Right ventricle myocardium inferior (tissue), 1 donor: ENCODE measurements around the gene SMPDL3B. TPM values are rescaled to one million over a fixed set of nuclear protein-coding genes. Genes with fewer than 3 reads are reported as not detected.

Experiments used
- ATAC-seq: fragments of 200-7000 bp; cut with Tn5 transposase; one replicate; pipeline ENCODE4 v1.9.1; 2020; ENCODE audit warnings: mild to moderate bottlenecking, moderate library complexity
- DNase-seq: peaks from one replicate; pipeline ENCODE4 v3.0.0; 2021; ENCODE audit errors: missing footprints
- intact Hi-C: fragments of 100-400 bp; cut with DNase I; formaldehyde crosslinking; loops from one replicate; pipeline ENCODE4 v1.11.0; 2022
- total RNA-seq: library from RNA; stranded (reverse); fragmentation: NEBNext Ultra II Directional; extraction: Animal tissue kit (Norgen Biotek cat#: 25700); gene quantifications from one replicate; pipeline ENCODE4 v1.2.1, GENCODE V29; 2021
- donor health status: DM: no; HTN: yes; CAD: no; lungs with severe emphysema.

The SMPDL3B gene
- total RNA-seq, 1 donor from 2014 or later = not detected

DNA sequence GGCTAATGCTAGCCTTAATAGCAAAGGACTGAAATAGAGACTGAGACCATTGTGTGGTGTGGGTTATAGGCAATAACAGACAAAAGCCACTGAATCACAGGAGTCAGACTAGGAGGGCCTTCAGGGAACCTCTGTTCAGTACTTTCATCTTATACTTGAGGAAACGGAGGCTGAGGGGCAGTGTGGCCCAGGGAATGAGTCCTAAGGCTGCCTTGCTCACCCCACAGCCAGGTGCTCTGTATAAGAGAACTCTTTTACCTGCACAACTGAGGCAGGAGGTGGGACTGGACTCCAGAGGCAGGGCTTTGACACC lies 2.7 kb downstream of the SMPDL3B start:
- DNase-seq = no peak
- no peak for ATAC-seq
- intact Hi-C loops = no loop called here

DNA sequence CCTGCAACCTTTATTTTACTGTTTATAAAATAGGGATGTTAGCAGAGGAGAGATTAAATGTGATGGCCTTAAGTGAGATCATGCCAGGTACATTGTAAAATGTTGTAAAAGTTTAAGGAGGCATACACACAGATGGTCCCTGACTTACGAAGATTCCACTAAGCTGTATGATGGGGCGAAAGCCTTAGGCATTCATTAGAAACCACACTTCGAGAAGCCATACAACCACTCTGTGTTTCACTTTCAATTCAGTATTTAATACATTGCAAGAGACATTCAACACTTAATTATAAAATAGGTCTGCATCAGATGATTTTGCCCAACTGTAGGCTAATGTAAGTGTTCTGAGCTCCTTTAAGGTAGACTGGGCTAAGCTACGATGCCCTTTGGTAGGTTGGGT lies 3.7 kb downstream of the SMPDL3B start:
- no peak for ATAC-seq
- intact Hi-C loops = no loop called here
- no peak for DNase-seq

DNA sequence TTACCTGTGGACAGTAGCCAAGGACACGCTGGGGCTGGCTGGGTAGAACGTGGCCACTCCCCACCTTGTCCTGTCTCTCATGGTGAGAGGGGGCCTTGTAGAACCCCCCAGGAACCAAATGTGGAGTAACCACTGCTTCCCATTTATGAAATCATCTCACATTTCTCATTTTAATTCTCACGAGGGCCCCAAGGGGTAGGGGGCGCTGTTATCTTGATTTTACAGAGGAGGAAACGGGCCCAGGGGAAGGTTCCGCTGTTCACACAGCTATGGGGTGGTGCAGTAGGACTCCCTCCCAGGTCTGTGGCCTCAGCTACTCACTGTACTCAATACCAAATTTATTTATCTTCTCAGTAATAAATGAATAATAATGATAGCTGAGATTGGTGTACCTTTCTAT lies 5.5 kb downstream of the SMPDL3B start:
- no peak for ATAC-seq
- DNase-seq = peak; percentile 81

DNA sequence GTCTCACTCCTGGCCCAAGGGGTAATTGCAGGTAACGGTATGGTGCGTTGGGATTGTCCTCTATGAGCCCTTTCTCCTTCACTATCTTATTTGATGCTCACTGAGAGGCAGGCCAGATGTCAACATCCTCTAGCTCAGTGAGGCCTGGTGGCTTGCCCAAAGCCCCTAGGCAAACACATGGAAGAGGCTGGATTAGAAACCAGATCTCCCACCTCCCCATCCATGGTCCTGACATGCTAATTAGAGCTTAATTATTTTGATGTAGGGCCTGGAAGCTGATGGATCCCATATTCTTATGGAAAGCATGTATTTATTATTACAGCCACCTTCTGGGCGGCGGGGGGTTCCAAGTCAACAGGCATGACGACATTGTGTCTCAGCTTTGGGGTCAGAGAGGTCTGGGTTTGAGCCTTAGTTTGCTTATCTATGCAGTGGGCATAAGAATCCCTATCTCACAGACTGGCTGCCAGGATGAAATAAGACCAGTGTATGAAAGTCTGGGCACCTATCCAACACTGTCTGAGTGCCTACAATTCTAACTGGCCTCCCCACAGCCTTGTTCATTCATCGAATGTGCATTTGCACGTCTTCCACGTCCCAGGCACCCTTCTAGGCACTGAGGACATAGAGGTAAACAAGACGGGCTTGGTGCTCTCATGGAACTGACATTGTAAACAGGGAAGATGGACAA lies 6.2 kb downstream of the SMPDL3B start:
- DNase-seq = no peak
- intact Hi-C loops = loop anchor here (5.0 kb wide), 1 partner anchor 41 kb away; no protein-coding TSS in a partner anchor
- ATAC-seq = no peak

More for the DNA sequence above, 5.5 kb downstream of the SMPDL3B start:
- intact Hi-C loops = loop anchor here (5.0 kb wide), 1 partner anchor 42 kb away; no protein-coding TSS in a partner anchor

DNA sequence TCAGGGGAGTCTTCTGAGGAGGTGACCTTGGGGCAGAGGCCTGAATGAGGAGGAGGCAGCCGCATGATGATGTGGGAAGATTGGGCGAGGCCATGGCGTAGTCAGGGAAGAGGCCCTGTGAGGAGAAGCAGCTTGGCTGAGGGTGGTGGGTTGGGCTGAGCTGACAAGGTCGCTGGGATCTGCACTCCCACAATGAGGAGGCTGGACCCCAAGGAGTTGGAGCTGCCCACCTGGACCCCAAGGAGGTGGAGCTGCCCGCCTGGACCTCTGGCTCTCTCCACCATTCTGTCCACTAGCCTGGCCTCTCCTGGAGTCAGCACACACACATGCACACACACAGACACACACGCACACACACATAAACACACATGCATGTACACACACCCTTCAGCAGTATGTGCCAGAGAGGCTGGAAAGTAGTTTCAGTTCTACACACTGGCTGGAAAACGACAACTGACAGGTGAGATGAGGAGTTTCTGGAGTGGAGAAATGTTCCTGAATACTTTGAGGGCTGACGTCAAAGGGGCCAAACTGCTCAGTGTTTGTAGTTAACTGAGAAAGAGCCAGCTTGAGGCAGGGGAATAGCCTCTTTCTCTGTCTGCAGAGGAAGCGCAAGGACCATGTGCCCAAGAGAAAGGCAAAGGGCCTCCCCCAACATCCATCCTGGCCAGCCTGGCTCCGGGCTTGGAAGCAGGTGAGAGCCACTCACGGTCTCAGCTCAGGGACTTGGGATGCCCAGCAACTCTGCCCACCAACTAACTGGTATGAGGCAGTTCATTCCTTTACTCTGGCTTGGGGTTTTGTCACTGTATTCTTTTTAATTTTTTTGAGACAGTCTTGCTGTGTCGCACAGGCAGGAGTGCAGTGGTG lies 7.1 kb downstream of the SMPDL3B start:
- intact Hi-C loops = loop anchor here (5.0 kb wide), 1 partner anchor 40 kb away; no protein-coding TSS in a partner anchor
- ATAC-seq (no peak), DNase-seq (no peak)

DNA sequence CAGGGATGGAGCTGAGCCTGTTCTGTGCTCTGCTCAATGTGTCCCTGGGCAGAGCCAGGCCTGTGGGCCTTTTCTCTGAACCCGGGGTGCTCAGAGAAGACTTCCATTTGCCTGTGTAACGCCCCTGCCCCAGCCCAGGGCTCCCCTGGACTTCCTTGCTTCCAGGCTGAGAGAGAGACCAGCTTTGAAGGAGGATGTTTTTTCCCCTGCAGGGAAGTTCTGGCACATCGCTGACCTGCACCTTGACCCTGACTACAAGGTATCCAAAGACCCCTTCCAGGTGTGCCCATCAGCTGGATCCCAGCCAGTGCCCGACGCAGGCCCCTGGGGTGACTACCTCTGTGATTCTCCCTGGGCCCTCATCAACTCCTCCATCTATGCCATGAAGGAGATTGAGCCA lies 10.2 kb downstream of the SMPDL3B start:
- DNase-seq (no peak), ATAC-seq (no peak)
- intact Hi-C loops = no loop called here

DNA sequence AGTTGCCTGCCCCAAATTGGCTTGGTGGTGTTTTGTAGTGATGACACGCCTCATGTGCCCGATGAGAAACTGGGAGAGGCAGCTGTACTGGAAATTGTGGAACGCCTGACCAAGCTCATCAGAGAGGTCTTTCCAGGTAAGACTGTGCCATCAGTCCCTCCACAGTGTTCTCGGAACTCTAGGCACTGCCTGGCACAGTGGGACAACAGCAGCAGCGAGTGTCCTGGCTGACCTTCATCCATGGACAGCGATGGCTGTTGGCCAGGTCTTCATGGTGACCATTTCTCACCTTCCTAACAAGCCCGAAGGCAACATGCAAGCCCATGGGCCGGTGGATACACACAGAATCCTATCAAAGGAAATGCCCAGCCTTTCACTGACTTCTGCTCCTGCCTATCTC lies 14.2 kb downstream of the SMPDL3B start:
- no peak for DNase-seq
- intact Hi-C loops = no loop called here
- ATAC-seq = peak; percentile 3

DNA sequence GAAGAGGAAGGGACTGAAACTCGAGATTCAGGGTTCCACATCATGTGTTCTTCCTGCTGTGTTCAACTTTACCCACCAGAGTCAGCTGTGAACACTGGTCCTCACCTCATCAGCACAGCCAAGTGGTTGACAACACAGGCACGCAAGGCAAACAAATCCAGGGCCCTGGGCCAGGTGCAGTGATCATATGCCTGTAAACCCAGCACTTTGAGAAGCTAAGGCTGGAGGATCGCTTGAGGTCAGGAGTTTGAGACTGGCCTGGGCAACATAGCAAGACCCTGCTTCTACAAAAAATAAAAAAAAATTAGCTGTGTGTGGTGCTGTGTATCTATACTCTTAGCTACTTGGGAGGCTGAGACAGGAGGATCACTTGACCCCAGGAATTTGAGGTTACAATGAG lies 16.6 kb downstream of the SMPDL3B start:
- ATAC-seq (no peak), DNase-seq (no peak)
- intact Hi-C loops = no loop called here

DNA sequence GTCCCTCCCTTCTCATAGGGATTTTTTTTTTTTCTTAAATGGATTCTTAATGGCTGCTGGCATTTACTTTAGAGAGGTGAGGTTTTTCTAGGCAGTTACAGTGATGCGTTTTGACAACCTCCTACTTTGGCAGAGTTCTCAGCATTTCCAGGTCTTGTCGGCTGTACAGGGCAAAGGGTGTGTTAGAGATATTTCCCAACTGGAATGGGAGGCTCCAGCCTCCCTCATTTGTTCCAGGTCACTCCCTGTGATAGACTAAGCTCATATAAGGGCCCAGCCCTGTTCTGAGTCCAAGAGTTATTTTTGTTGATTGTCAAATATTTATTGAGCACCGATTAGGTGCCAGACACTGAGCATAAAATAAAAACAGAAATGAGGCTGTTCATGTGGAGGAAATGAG lies 17.3 kb downstream of the SMPDL3B start:
- intact Hi-C loops = no loop called here
- no peak for ATAC-seq
- no peak for DNase-seq

DNA sequence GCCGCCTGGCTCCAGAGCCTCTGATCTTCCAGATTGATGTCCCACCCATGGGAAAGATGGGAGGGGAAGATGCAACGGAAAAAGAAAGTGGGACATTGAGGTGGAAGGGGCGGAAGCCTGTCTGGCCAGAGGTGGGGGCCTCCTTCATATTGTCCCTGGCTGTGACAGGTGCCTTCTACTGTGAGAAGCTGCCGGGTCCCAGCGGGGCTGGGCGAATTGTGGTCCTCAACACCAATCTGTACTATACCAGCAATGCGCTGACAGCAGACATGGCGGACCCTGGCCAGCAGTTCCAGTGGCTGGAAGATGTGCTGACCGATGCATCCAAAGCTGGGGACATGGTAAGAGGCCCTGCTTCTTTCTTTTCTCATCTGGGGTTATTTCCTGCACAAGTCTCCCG lies 19.4 kb downstream of the SMPDL3B start:
- intact Hi-C loops = no loop called here
- ATAC-seq = no peak
- no peak for DNase-seq

DNA sequence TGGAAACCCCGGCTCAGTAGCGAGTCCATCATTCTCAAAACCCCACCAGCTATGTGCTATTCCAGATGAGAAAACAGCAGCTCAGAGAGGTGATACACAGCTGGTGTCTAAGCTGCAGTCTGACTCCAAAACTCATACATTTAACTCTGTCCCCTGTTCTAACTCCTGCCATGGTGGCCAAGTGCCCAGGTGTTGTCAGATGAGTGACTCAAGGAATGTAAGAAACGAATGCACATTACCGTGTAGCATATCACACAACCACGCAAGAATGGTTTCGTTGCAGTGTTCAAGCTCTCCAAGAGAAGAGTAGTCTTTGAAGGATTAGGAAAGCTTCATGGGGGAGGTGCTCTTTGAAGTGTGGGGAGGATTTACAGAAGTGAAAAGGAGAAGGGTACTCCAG lies 20.3 kb downstream of the SMPDL3B start:
- ATAC-seq = no peak
- intact Hi-C loops = no loop called here

DNA sequence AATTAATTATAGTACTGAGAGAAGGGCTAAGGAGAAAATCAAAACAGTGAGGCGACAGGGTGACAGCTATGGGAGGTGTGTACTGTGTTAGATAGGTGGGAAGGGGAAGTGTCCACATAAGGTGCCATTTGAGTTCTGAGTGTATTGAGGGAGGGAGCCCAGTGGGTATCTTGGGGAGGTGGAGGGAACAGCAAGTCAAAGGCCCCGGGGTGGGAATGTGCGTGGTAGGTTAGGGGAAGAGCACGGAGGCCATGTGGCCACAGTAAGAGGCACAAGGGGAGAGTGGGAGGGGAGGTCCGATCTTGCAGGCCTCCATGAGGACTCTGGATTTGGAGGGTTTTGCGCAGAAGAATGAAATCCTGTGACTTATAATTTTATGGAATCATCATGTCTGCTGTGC lies 22.0 kb downstream of the SMPDL3B start:
- no peak for DNase-seq
- intact Hi-C loops = no loop called here
- no peak for ATAC-seq

More for the DNA sequence above, 20.3 kb downstream of the SMPDL3B start:
- no peak for DNase-seq

DNA sequence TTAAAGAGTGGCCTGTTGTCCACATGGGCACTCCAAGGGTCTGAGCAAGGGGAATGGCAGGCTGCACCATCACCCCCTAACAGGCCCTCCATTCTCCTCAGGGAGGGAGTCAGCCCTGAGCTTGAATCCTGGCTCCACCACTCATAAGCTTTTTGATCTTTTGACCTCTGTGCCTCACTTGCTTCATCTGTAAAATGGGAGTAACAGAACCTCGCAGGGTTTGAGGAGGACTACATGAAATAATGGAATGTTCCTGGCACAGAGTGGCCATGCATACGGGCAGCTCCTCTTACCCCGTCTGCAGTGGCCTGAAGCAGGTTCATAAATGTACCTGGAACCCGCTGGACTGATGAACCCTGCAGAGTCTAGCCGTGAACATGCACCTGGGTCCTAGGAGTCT lies 22.9 kb downstream of the SMPDL3B start:
- ATAC-seq = no peak
- intact Hi-C loops = no loop called here

DNA sequence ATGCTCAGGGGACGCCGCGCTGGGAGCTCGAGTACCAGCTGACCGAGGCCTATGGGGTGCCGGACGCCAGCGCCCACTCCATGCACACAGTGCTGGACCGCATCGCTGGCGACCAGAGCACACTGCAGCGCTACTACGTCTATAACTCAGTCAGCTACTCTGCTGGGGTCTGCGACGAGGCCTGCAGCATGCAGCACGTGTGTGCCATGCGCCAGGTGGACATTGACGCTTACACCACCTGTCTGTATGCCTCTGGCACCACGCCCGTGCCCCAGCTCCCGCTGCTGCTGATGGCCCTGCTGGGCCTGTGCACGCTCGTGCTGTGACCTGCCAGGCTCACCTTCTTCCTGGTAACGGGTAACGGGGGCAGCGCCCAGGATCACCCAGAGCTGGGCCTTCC lies 23.7 kb downstream of the SMPDL3B start:
- DNase-seq (no peak), ATAC-seq (no peak)
- intact Hi-C loops = no loop called here

More for the DNA sequence above, 22.9 kb downstream of the SMPDL3B start:
- no peak for DNase-seq

DNA sequence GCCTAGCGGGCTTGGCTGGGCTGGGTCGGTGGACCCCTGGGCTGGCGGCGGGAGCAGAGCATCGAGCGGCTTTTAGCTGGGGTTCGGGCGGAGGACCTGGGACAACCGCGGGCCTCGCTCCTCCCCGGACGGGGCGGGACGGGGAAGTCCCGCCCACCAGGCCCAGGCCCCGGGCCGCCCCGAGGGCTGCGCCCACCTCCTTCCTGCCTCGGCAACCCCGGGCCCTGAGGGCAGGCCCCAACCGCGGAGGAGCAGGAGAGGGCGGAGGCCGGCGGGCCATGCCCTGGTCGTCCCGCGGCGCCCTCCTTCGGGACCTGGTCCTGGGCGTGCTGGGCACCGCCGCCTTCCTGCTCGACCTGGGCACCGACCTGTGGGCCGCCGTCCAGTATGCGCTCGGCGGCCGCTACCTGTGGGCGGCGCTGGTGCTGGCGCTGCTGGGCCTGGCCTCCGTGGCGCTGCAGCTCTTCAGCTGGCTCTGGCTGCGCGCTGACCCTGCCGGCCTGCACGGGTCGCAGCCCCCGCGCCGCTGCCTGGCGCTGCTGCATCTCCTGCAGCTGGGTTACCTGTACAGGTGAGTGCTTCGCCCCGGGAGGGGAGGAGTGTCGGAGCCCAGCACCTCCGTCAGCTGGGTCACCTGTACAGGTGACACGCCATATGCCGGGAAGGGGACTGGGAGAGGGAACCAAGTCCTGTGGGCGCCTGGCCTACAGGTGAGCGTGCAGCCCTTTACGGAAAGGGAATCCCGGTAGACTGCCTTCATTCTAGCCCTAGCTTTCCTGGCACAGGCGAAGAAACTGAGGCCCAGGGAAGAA lies 25.2 kb downstream of the SMPDL3B start, which contains the start of gene XKR8:
XKR8 (plus strand) TSS at position 182 of the 812 bp plus-strand sequence; CDS start at position 279, 97 bp downstream.
- peak; percentile 97 for ATAC-seq
- intact Hi-C loops = no loop called here
- peak; percentile 91 for DNase-seq

DNA sequence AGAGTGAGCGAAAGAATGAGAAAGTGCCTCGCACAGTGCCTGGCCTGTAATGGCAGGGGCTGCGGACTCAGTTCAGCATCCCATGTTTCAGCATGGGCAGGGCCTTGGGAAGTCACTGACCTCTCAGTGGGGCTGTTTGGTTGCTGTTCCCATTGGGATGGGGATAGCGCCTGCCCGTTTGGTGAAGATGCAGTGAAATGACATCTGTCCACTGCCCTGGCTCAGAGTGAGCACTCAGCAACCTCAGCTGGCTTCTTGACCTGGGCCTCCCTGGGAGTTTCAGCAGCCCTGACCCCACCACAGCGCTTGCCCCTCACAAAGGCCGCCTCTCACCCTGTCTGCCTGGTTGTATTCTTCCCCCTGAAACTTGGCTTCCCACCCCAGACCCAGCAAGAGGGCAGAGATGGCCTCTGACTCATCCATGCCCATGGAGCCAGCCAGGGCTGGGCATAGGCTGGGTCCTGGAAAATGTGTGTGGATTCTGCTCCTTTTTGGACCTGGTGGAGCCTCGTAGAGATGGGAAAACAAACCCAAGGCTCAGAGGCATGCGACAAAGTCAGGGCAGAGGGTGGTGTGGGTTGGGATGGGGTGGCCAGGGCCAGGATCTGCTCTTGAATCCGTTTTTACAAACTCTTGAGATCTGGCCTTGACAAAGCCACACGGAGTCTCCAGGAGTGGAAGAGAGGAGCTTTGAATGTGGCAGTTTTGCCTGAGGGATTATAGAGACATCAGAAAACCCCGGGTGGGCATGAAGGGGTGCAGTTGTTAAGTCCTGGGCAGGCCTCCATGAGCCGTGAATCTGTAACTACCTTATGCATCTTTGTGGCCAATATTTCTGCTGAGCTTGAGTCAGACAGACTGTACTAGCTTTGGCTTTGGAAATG lies 26.2 kb downstream of the SMPDL3B start:
- ATAC-seq = no peak
- intact Hi-C loops = no loop called here

DNA sequence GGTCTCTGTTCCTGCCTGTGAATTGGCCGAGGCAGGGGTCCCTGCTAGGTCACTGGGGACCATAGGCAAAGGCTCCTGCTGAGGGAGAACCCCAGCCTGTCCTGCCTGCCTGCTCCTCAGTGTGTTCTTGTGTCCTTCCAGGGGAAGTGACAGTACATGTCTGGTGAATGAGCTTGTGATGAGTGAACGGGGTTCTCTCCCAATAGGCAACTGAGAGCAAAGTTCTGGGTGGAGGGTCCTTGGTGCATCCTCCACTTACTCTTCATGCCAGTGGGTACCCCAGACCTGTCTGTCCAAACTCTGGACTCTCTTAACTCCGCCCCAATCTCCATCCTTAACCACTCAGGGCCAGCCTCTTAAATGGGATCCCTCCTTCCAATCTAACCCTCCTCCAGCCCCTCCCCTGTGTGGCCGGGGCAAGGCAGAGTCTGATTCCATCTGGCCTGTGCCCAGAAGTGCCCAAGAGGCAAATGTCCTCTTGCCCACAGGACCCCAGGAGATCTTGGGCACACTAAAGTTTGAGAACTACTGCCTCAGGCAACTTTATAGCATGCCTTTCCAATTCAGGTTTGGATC lies 26.9 kb downstream of the SMPDL3B start:
- intact Hi-C loops = no loop called here
- DNase-seq (no peak), ATAC-seq (no peak)

More for the DNA sequence above, 26.2 kb downstream of the SMPDL3B start:
- no peak for DNase-seq

DNA sequence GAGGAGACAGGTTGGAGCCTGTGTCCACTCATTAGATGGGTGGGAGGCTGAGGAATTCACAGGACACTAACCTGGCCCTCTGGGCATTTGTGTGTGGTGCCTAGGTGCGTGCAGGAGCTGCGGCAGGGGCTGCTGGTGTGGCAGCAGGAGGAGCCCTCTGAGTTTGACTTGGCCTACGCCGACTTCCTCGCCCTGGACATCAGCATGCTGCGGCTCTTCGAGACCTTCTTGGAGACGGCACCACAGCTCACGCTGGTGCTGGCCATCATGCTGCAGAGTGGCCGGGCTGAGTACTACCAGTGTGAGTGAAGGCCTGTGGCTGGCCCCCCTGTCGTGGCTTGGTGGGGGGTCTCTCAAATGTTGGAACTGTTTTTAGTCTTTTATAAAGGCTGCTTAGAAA lies 28.6 kb downstream of the SMPDL3B start:
- intact Hi-C loops = no loop called here
- no peak for ATAC-seq
- DNase-seq = no peak
